Measurements from ENCODE around the gene LDLRAD4. TPM values are rescaled to one million over a fixed set of nuclear protein-coding genes. Genes with fewer than 3 reads are reported as not detected.
A peak's percentile ranks its signal among the peaks of the same experiment; 100 is the strongest.

LDLRAD4 gene
- total RNA-seq, 1 donor: under 0.01 TPM

DNA sequence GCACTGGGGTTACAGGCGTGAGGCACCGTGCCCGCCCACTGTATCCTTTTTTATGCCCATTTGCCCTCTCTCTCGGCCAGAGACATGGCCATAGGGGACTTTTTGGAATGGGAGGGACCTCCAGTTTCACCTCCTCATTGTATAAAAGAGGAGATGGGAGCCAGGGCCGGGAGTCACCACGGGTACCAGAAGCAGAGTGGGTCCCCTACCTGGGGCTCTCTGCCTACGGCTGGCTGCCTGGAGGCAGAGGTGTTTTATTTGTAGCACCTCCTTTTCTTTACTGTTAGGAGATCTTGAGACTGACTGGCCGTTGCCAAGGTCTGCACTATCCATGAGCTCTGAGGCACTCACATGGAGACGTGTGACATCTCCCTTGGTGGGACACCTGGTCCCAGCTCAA, 162.8 kb downstream of the LDLRAD4 start:
- H3K79me2 ChIP-seq (ENCODE audit: insufficient read depth, low read length): no peaks in the 10 kb centered on the region
- H2AFZ ChIP-seq (ENCODE audit: low read length): peak overlapping the region; percentile 53
- TF ChIP-seq, protein P1, sequence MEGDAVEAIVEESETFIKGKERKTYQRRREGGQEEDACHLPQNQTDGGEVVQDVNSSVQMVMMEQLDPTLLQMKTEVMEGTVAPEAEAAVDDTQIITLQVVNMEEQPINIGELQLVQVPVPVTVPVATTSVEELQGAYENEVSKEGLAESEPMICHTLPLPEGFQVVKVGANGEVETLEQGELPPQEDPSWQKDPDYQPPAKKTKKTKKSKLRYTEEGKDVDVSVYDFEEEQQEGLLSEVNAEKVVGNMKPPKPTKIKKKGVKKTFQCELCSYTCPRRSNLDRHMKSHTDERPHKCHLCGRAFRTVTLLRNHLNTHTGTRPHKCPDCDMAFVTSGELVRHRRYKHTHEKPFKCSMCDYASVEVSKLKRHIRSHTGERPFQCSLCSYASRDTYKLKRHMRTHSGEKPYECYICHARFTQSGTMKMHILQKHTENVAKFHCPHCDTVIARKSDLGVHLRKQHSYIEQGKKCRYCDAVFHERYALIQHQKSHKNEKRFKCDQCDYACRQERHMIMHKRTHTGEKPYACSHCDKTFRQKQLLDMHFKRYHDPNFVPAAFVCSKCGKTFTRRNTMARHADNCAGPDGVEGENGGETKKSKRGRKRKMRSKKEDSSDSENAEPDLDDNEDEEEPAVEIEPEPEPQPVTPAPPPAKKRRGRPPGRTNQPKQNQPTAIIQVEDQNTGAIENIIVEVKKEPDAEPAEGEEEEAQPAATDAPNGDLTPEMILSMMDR (IDR thresholded peaks at IDR 0.05; ENCODE audit: extremely low read depth, low read depth, low read length): no peak
- no peaks in the 10 kb centered on the region for H4K20me1 ChIP-seq (ENCODE audit: insufficient read depth, low read length)
- no peaks in the 10 kb centered on the region for H3K9me3 ChIP-seq (ENCODE audit: low read depth, low read length)
- H3K4me2 ChIP-seq (ENCODE audit: insufficient read depth, low read length): peak overlapping the region; percentile 84
- H3K27me3 ChIP-seq (ENCODE audit: insufficient read depth, low read length): no peaks in the 10 kb centered on the region
- H3K36me3 ChIP-seq (ENCODE audit: insufficient read depth, low read length): no peaks in the 10 kb centered on the region
- peak overlapping the region; percentile 64 for H3K27ac ChIP-seq (ENCODE audit: low read depth, low read length)
- no peak for DNase-seq (ENCODE audit: insufficient read length, low spot score, missing footprints)
- H3K4me1 ChIP-seq (ENCODE audit: insufficient read depth, low read length): peaks cover 10% of the 10 kb centered on the region
- H3K4me3 ChIP-seq (ENCODE audit: insufficient read depth, low read length): no peak overlapping the region

DNA sequence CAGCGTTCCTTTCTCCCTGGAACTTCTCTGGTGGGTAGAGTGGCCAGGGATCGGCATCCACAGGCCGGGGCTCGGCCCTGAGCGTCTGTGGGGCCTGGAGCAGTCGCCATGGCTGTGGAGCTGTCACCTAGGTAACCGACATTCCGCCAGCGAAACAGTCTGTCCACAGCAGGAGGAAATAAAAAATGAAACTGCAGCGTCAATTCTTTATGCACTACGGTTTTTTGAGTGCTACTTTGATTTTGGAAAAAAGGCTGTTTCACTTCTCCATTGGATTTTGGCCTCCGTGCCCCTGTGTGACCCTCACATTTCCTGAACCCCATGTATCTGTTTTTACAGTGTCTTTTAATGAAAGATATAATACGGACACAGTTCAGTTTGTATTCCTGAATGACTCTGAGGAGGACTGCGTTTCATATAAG, 163.4 kb downstream of the LDLRAD4 start:
- Histone ChIP-seq H3K27me3 (ENCODE audit: insufficient read depth, low read length) (no peaks in the 10 kb centered on the region), H3K79me2 (ENCODE audit: insufficient read depth, low read length) (no peaks in the 10 kb centered on the region), H4K20me1 (ENCODE audit: insufficient read depth, low read length) (no peaks in the 10 kb centered on the region), H3K4me1 (ENCODE audit: insufficient read depth, low read length) (peaks cover 10% of the 10 kb centered on the region), H3K36me3 (ENCODE audit: insufficient read depth, low read length) (no peaks in the 10 kb centered on the region), H3K9me3 (ENCODE audit: low read depth, low read length) (no peaks in the 10 kb centered on the region), H3K4me2 (ENCODE audit: insufficient read depth, low read length) (peak overlapping the region; percentile 84), H3K4me3 (ENCODE audit: insufficient read depth, low read length) (peak overlapping the region; percentile 57), H3K27ac (ENCODE audit: low read depth, low read length) (peak overlapping the region; percentile 64), H2AFZ (ENCODE audit: low read length) (peak overlapping the region; percentile 53)
- peak; percentile 98 for DNase-seq (ENCODE audit: insufficient read length, low spot score, missing footprints)
- TF ChIP-seq, protein P1 (IDR thresholded peaks at IDR 0.05; ENCODE audit: extremely low read depth, low read depth, low read length): no peak

DNA sequence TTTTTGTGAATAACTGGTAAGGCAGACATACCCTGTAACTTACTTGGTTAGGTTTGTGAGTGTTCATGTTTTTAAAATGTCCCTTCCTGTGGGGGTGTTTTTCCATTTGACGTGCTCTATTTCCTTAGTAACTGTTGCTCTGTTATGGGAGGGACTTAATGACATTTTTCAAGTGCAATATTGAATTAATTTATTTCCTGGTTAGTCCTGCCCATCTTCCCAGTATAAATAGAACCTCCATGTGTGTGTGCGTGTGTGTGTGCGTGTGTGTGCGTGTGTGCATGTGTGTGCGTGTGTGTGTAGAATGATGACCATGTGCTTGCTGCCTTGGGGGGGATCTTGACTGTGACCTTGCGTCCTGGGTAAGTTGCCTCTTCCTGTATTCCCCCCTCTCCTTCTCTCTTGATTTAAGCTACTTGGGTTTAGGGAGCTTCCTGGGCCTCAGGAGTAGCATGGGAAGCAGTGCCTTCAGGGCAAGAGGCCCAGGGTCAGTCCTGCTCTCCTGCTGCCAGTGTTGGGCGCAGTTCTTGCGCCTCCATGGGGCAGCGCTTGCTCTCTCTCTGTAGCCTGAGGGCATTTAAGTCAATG, 163.9 kb downstream of the LDLRAD4 start:
- TF ChIP-seq, protein P1 (IDR thresholded peaks at IDR 0.05; ENCODE audit: extremely low read depth, low read depth, low read length): no peak
- peak overlapping the region; percentile 64 for H3K27ac ChIP-seq (ENCODE audit: low read depth, low read length)
- peak overlapping the region; percentile 53 for H2AFZ ChIP-seq (ENCODE audit: low read length)
- H3K4me2 ChIP-seq (ENCODE audit: insufficient read depth, low read length): peak overlapping the region; percentile 84
- H3K4me1 ChIP-seq (ENCODE audit: insufficient read depth, low read length): peaks cover 10% of the 10 kb centered on the region
- peak overlapping the region; percentile 57 for H3K4me3 ChIP-seq (ENCODE audit: insufficient read depth, low read length)
- H3K36me3 ChIP-seq (ENCODE audit: insufficient read depth, low read length): no peaks in the 10 kb centered on the region
- H3K27me3 ChIP-seq (ENCODE audit: insufficient read depth, low read length): no peaks in the 10 kb centered on the region
- no peaks in the 10 kb centered on the region for H3K79me2 ChIP-seq (ENCODE audit: insufficient read depth, low read length)
- peak; percentile 93 for DNase-seq (ENCODE audit: insufficient read length, low spot score, missing footprints)
- H4K20me1 ChIP-seq (ENCODE audit: insufficient read depth, low read length): no peaks in the 10 kb centered on the region
- H3K9me3 ChIP-seq (ENCODE audit: low read depth, low read length): no peaks in the 10 kb centered on the region

DNA sequence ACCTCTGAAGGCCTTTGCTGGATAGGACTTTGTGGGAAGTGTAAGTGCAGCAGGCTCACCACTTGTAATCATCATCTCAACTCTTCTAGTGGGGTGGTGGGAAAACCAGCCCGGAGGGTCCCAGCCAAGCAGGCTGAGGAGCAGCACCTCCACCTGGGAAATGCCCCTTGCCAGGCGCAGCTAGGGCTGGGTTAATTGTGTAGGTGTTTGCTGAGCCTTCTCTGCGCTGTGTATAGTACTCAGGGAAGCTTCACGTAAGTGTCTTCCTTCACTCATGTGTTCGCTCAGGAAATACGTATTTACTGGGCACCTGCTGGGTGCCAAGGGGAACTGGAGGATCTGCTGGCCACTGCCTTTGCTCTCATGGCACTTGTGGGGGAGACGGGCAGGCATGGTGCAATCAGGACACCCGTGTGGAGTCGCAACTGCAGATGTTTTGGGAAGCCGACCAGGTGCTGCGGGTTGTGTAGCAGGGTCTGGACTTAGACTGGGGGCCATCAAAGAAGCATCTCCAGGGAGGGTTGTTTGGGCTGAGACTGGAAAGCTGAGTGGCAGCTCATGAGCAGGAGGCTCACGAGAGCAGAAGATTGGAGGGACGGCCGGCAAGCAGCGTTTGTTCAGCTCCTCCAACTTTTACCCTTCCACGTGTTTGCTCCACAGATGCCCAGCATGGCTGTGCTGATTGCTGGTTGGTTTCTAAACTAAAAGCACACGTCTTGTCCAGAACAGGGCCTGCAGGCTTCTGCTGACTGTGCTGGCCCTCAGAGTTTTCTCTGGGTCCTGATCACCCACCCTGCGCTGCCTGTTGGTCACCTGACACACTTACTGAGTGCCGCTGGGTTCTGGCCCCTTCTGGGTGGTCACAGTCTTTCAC, 164.6 kb downstream of the LDLRAD4 start:
- Histone ChIP-seq H2AFZ (ENCODE audit: low read length) (no peak overlapping the region), H3K27me3 (ENCODE audit: insufficient read depth, low read length) (no peaks in the 10 kb centered on the region), H4K20me1 (ENCODE audit: insufficient read depth, low read length) (no peaks in the 10 kb centered on the region), H3K4me1 (ENCODE audit: insufficient read depth, low read length) (peaks cover 15% of the 10 kb centered on the region), H3K4me2 (ENCODE audit: insufficient read depth, low read length) (no peak overlapping the region), H3K79me2 (ENCODE audit: insufficient read depth, low read length) (no peaks in the 10 kb centered on the region), H3K27ac (ENCODE audit: low read depth, low read length) (peak overlapping the region; percentile 64), H3K36me3 (ENCODE audit: insufficient read depth, low read length) (no peaks in the 10 kb centered on the region), H3K4me3 (ENCODE audit: insufficient read depth, low read length) (no peak overlapping the region), H3K9me3 (ENCODE audit: low read depth, low read length) (no peaks in the 10 kb centered on the region)
- peak; percentile 46 for DNase-seq (ENCODE audit: insufficient read length, low spot score, missing footprints)
- TF ChIP-seq, protein P1 (IDR thresholded peaks at IDR 0.05; ENCODE audit: extremely low read depth, low read depth, low read length): no peak
